HG03520 (cell line): ENCODE data around the gene CREB3L1.

Experiments used
- ATAC-seq: cut with Tn5 transposase; IDR thresholded peaks from one replicate; pipeline ENCODE4 v1.9.1; 2021; ENCODE audit warnings: mild to moderate bottlenecking, moderate library complexity; ENCODE audit not compliant: unreplicated experiment

CREB3L1 gene

GRCh38 chr11:46277622-46278386 is at the start of gene CREB3L1:
Gene CREB3L1, plus strand, starts transcription at chr11:46277662. Its CDS starts 450 bp downstream, at chr11:46278112.
- ATAC-seq, result no peak

DNA sequence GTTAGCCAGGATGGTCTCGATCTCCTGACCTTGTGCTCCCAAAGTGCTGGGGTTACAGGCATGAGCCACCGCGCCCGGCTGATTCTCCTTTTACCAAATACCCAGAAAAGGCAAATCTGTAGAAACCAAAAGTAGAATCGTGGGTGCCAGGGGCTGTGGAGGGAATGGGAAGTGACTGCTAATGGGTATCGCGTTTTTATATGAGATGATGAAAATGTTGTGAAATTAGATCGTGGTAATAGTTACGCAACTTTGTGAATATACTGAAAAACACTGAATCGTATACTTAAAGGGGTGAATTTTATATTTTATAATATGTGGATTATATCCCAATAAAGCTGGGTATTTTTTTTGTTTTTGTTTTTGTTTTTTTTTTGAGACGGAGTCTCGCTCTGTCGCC is 48.2 kb upstream of the CREB3L1 start:
- no peak for ATAC-seq

DNA sequence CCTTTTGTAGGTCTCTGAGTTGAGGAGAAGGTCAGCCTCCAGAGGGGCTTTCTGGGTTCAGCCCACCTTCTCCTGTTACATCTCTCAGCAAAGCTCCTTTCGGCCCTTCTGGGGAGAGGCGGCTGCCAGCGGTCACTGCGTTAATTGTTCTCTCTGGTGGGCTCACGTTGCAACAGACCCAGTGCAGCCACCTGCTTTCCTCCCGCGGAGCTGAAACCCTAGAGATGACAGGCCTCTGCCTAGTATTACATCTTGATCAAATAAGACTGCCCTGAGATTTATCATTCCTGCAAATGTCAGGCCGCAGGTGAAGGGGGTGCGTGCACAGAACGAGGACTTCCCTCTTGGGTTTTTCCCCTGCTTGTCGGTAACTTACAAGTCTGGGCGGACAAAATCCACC is 43.2 kb upstream of the CREB3L1 start:
- ATAC-seq, result no peak

GRCh38 chr11:46235777-46236688 is 41.4 kb upstream of the CREB3L1 start:
- no peak for ATAC-seq

DNA sequence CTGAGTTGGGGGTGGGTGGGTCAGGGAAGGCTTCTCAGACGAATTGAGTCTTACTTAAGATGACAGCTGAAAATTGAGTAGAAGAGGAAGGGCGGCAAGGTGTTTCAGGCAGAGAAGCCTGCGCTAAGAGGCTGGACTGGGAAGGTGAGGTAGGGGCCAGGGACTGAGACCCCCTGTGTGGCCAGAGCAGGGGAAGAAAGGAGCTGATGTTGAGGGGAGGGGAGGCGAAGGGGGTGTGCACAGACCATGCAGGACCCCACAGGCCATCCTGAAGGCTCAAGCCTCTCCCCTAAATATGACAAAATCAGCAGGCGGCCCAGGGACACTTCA is 40.6 kb upstream of the CREB3L1 start:
- ATAC-seq, result no peak

- no peak for ATAC-seq
Observed at GRCh38 chr11:46237248-46238077, 40.0 kb upstream of the CREB3L1 start.

DNA sequence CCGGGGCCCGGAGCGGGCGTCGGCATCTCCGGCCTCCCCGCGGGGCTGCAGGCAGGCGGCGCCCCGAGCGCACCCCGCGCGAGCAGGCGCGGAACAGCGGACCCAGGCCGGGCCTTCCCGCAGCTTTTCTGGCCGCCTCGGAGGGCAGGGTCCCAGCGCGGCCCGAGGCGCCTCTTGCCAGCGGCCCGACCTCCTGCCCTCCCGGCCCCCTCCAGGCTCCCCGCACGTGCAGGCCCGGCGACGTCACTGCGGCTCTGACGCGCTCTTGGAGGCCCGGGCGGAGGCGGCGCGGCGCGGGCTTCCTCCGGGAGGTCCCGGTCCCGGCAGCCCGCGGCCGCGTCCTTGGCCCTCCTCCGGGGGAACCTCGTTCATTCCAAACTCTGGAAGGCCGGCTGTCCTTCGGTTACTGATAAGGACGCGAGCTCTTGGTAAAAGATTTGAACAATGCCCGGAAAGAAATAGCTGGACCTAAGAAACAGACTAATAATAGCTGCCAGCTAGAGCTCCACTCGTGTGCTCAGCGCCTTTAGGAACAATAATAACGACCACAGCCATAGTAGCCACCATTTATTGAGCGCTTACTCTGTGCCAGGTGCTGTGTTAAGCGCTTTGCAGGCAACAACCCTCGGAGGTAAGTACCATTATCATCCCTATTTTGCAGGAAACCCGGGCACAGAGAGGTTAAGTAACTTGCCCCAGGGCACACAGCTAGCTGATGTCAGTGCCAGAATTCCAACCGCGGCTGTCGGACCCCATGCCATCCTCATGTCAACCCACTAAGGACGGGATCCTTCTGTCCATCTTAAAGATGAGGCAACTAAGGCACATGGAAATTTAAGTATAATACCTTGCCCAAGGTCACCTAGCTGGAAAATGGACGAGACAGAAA is 39.1 kb upstream of the CREB3L1 start:
- ATAC-seq, result no peak

- ATAC-seq, result peak; percentile 59
Observed at GRCh38 chr11:46238967-46239800, 38.3 kb upstream of the CREB3L1 start.

- ATAC-seq, result no peak
Observed at GRCh38 chr11:46239801-46240061, 37.7 kb upstream of the CREB3L1 start.

GRCh38 chr11:46240371-46240770 is 37.1 kb upstream of the CREB3L1 start:
- ATAC-seq, result no peak

GRCh38 chr11:46240861-46241260 is 36.6 kb upstream of the CREB3L1 start:
- ATAC-seq, result no peak

GRCh38 chr11:46242041-46242951 is 35.2 kb upstream of the CREB3L1 start:
- no peak for ATAC-seq

DNA sequence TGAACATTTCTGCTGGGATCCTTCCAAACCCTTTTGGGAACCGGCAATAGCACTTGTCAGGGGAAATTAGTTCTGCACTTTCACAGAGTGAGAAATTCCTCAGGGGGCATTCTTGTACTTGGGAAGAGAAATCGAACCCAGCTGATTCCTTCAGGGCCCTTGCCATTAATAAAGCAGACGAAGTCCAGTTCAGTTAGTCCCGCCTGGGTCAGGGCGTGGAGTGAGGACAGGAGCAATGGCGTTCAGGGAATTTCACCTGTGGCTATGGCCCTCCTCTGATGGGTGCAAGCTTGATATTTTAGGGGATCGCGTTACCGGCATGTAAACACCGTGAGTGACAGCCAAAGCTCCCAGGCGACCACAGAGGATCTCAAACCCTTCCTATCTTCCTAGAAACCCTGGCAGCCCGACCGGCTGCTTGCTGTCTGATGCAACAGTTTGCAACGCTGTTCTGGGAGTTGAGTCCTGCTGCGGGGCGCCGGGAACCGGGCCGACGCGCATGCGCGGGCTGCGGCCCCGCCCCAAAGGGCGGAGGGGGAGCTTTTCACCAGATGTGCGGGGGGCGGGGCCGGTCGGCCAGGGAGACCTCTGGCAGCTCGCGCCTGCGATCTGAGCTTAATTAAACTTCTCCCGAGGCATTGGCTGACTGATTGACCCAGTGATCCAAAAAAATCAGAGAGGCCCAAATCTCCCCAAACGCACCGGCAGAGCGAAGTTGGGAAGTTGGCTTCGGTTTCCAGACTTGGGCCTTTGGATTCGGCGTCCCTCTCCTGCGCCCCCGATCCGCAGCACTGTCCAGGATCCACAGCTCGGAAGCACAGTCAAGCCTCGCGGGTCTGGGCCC is 34.3 kb upstream of the CREB3L1 start:
- peak; percentile 77 for ATAC-seq

GRCh38 chr11:46243796-46244109 is 33.7 kb upstream of the CREB3L1 start:
- no peak for ATAC-seq

GRCh38 chr11:46246521-46246920 is 30.9 kb upstream of the CREB3L1 start:
- ATAC-seq, result no peak

DNA sequence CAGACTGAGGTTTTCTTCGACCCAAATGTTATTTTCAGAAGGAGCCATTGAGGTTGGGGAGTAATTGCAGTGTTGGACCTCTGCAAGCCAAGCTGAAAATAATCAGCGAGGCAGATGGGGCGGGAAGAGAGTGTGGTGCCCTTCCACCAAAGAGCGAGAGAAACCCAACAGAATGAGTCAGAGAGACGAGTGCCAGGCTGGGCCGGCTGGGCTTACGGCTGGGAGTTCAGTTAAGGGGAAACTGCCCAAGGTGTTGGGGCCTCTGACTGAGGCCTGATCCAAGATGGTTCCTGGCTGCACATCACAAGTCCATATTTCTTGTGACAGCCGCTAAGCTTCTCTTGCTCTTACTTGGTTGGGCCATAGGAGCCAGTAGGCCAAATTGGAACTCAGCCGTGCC is 30.4 kb upstream of the CREB3L1 start:
- ATAC-seq, result no peak

GRCh38 chr11:46247659-46248058 is 29.8 kb upstream of the CREB3L1 start:
- ATAC-seq, result no peak
